ENCODE results near the gene TMEM242. TPM values are rescaled to one million over a fixed set of nuclear protein-coding genes. Genes with fewer than 3 reads are reported as not detected.

TMEM242 gene
- total RNA-seq, 1 experiment from 2014 or later = 8.7 TPM

GRCh38 chr6:157283330-157283898 lies 39.9 kb downstream of the TMEM242 start:
- ChIA-PET CTCF (no interaction called here), POLR2A (no interaction called here)
- peaks cover 19% of the 10 kb centered on the region for H3K4me1 Mint-ChIP-seq
- no peak overlapping the region for H3K27ac Mint-ChIP-seq
- no peak overlapping the region for H3K4me3 Mint-ChIP-seq
- H3K9me3 Mint-ChIP-seq = no peaks in the 10 kb centered on the region
- TF ChIP-seq, protein P1, sequence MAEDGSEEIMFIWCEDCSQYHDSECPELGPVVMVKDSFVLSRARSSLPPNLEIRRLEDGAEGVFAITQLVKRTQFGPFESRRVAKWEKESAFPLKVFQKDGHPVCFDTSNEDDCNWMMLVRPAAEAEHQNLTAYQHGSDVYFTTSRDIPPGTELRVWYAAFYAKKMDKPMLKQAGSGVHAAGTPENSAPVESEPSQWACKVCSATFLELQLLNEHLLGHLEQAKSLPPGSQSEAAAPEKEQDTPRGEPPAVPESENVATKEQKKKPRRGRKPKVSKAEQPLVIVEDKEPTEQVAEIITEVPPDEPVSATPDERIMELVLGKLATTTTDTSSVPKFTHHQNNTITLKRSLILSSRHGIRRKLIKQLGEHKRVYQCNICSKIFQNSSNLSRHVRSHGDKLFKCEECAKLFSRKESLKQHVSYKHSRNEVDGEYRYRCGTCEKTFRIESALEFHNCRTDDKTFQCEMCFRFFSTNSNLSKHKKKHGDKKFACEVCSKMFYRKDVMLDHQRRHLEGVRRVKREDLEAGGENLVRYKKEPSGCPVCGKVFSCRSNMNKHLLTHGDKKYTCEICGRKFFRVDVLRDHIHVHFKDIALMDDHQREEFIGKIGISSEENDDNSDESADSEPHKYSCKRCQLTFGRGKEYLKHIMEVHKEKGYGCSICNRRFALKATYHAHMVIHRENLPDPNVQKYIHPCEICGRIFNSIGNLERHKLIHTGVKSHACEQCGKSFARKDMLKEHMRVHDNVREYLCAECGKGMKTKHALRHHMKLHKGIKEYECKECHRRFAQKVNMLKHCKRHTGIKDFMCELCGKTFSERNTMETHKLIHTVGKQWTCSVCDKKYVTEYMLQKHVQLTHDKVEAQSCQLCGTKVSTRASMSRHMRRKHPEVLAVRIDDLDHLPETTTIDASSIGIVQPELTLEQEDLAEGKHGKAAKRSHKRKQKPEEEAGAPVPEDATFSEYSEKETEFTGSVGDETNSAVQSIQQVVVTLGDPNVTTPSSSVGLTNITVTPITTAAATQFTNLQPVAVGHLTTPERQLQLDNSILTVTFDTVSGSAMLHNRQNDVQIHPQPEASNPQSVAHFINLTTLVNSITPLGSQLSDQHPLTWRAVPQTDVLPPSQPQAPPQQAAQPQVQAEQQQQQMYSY (CRISPR knock-in tag; IDR thresholded peaks at IDR 0.05) = no peak
- no peak for TF ChIP-seq JUN (CRISPR knock-in tag; IDR thresholded peaks at IDR 0.05)
- no peak for TF ChIP-seq MXD4 (CRISPR knock-in tag; IDR thresholded peaks at IDR 0.05; ENCODE audit: borderline replicate concordance)
- TF ChIP-seq ZNF396 (CRISPR knock-in tag; IDR thresholded peaks at IDR 0.05; ENCODE audit: borderline replicate concordance) = no peak
- H3K36me3 Mint-ChIP-seq = no peaks in the 10 kb centered on the region
- DNase-seq (ENCODE audit: low spot score) = no peak
- ATAC-seq = no peak
- H3K27me3 Mint-ChIP-seq (ENCODE audit: low read depth) = peaks cover 6% of the 10 kb centered on the region; the same call in 1 of the 2 replicates

DNA sequence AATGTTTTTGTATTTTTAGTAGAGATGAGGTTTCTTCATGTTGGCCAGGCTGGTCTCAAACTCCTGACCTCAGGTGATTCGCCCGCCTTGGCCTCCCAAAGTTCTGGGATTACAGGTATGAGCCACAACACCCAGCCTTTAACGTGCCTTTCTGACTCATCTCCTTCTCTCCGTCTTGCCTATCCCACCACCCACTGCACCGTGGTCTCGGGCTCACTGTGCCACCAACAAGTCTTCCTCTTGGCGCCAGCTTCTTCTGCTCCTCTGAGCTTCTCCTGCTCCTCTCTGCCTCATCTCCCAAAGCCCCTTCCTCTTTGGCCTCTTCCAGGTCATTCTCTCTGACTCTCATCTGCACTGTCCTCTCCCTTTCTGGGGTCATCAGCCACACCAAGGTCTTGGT lies 41.0 kb downstream of the TMEM242 start:
- peaks cover 6% of the 10 kb centered on the region; the same call in 1 of the 2 replicates for H3K27me3 Mint-ChIP-seq (ENCODE audit: low read depth)
- no peaks in the 10 kb centered on the region for H3K9me3 Mint-ChIP-seq
- DNase-seq (ENCODE audit: low spot score) = no peak
- H3K36me3 Mint-ChIP-seq = no peaks in the 10 kb centered on the region
- H3K4me3 Mint-ChIP-seq = no peak overlapping the region
- CTCF ChIA-PET = interaction anchor here (0.6 to 1.8 kb wide), 5 partner anchors 14 to 737 kb away, joined by 3 to 12 read pairs (median 3); no protein-coding TSS in a partner anchor
- H3K4me1 Mint-ChIP-seq = peaks cover 12% of the 10 kb centered on the region
- POLR2A ChIA-PET = no interaction called here
- no peak overlapping the region for H3K27ac Mint-ChIP-seq
- ATAC-seq = no peak
- no peak for TF ChIP-seq AR (CRISPR knock-in tag; IDR thresholded peaks at IDR 0.05)
- TF ChIP-seq TEAD1 (CRISPR knock-in tag; IDR thresholded peaks at IDR 0.05) = no peak
- no peak for TF ChIP-seq E2F1 (CRISPR knock-in tag; IDR thresholded peaks at IDR 0.05)
- TF ChIP-seq, protein P2, sequence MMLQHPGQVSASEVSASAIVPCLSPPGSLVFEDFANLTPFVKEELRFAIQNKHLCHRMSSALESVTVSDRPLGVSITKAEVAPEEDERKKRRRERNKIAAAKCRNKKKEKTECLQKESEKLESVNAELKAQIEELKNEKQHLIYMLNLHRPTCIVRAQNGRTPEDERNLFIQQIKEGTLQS (CRISPR knock-in tag; conservative IDR thresholded peaks at IDR 0.05) = no peak
- no peak for TF ChIP-seq NFATC4 (CRISPR knock-in tag; IDR thresholded peaks at IDR 0.05)
- TF ChIP-seq, protein P3, sequence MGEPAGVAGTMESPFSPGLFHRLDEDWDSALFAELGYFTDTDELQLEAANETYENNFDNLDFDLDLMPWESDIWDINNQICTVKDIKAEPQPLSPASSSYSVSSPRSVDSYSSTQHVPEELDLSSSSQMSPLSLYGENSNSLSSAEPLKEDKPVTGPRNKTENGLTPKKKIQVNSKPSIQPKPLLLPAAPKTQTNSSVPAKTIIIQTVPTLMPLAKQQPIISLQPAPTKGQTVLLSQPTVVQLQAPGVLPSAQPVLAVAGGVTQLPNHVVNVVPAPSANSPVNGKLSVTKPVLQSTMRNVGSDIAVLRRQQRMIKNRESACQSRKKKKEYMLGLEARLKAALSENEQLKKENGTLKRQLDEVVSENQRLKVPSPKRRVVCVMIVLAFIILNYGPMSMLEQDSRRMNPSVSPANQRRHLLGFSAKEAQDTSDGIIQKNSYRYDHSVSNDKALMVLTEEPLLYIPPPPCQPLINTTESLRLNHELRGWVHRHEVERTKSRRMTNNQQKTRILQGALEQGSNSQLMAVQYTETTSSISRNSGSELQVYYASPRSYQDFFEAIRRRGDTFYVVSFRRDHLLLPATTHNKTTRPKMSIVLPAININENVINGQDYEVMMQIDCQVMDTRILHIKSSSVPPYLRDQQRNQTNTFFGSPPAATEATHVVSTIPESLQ (CRISPR knock-in tag; IDR thresholded peaks at IDR 0.05) = no peak
- TF ChIP-seq TCF7 (CRISPR knock-in tag; IDR thresholded peaks at IDR 0.05; ENCODE audit: low read depth) = no peak
- no peak for TF ChIP-seq NFYB (CRISPR knock-in tag; conservative IDR thresholded peaks at IDR 0.05; ENCODE audit: low read depth)
- TF ChIP-seq PRRX2 (CRISPR knock-in tag; IDR thresholded peaks at IDR 0.05) = no peak
- TF ChIP-seq ZNF232 (CRISPR knock-in tag; IDR thresholded peaks at IDR 0.05) = no peak
- no peak for TF ChIP-seq MYBL2 (CRISPR knock-in tag; IDR thresholded peaks at IDR 0.05)
- no peak for TF ChIP-seq ZNF281 (CRISPR knock-in tag; IDR thresholded peaks at IDR 0.05)
- TF ChIP-seq, protein P4, sequence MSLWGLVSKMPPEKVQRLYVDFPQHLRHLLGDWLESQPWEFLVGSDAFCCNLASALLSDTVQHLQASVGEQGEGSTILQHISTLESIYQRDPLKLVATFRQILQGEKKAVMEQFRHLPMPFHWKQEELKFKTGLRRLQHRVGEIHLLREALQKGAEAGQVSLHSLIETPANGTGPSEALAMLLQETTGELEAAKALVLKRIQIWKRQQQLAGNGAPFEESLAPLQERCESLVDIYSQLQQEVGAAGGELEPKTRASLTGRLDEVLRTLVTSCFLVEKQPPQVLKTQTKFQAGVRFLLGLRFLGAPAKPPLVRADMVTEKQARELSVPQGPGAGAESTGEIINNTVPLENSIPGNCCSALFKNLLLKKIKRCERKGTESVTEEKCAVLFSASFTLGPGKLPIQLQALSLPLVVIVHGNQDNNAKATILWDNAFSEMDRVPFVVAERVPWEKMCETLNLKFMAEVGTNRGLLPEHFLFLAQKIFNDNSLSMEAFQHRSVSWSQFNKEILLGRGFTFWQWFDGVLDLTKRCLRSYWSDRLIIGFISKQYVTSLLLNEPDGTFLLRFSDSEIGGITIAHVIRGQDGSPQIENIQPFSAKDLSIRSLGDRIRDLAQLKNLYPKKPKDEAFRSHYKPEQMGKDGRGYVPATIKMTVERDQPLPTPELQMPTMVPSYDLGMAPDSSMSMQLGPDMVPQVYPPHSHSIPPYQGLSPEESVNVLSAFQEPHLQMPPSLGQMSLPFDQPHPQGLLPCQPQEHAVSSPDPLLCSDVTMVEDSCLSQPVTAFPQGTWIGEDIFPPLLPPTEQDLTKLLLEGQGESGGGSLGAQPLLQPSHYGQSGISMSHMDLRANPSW (CRISPR knock-in tag; conservative IDR thresholded peaks at IDR 0.05; ENCODE audit: low read depth) = no peak
- no peak for TF ChIP-seq CBFB (CRISPR knock-in tag; IDR thresholded peaks at IDR 0.05; ENCODE audit: low read depth)
- no peak for TF ChIP-seq CREM (CRISPR knock-in tag; IDR thresholded peaks at IDR 0.05)
